Progenitor cell of endocrine pancreas (in vitro differentiated cells): Measurements from ENCODE around the gene TMA16. TPM values are rescaled to one million over a fixed set of nuclear protein-coding genes. Genes with fewer than 3 reads are reported as not detected.

Experiments used
- DNase-seq: peaks from one replicate; pipeline ENCODE4 v3.0.0; 2021; ENCODE audit warnings: low spot score; ENCODE audit not compliant: unreplicated experiment
- H3K27ac Mint-ChIP-seq: 2 replicates; pipeline ENCODE4 v1.8.0; 2021; ENCODE audit warnings: mild to moderate bottlenecking, moderate library complexity, mixed read lengths
- H3K27me3 Mint-ChIP-seq: 2 replicates; pipeline ENCODE4 v1.8.0; 2021; ENCODE audit warnings: mixed read lengths
- H3K36me3 Mint-ChIP-seq: 2 replicates; pipeline ENCODE4 v1.8.0; 2022; ENCODE audit warnings: mixed read lengths; ENCODE audit not compliant: insufficient read depth
- H3K4me1 Mint-ChIP-seq: 2 replicates; pipeline ENCODE4 v1.8.0; 2021; ENCODE audit warnings: low read depth, mixed read lengths
- H3K4me3 Mint-ChIP-seq: 2 replicates; pipeline ENCODE4 v1.8.0; 2021; ENCODE audit warnings: low read depth, mild to moderate bottlenecking, moderate library complexity, mixed read lengths
- H3K9me3 Mint-ChIP-seq: 2 replicates; pipeline ENCODE4 v1.8.0; 2021; ENCODE audit warnings: low read depth, mixed read lengths
- total RNA-seq: library from RNA; stranded (reverse); gene quantifications from 2 replicates; pipeline ENCODE4 v1.2.1, GENCODE V29; 2021
- TF ChIP-seq, protein P1 (sequence below): fragments of 200-600 bp; sonication (generic); IDR thresholded peaks from one replicate; pipeline ENCODE4 v1.5.0; 2021; ENCODE audit warnings: antibody characterized with exemption, mild to moderate bottlenecking; ENCODE audit not compliant: unreplicated experiment

The TMA16 gene
- total RNA-seq, 1 donor from 2014 or later, result 22.2 TPM

DNA sequence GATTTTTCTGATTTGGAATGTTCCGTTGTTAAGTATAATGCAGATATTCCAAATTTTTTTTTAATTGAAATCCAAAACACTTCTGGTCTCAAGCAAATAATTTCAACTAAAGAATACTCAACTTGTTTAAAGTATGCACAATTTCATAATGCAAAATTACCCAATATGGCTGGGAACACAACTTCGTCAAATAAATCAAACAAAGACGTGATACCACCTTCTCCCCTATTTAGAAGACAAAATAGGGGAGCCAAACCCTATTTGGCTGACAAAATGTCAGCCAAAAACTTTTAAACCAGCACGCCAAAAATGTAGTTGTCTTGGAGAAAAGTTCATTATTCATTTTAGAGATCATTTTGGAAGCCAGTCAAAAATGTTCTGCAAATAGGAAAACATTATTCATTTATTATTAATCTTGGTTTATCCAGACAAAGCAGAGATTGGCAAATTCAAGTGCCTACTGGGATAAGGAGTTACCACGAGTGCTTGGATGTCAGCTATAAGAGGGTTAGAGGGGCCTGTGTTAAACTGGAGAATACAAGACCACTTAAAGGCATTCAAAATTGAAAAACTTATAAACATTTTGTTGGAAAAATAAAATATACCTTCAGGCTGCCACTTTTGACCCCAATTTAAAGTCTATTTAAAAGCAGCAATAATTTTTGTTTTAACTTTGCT lies 17.6 kb upstream of the TMA16 start:
- DNase-seq, result no peak
- H3K4me1 Mint-ChIP-seq, result no peaks in the 10 kb centered on the region
- no peaks in the 10 kb centered on the region for H3K27me3 Mint-ChIP-seq
- H3K36me3 Mint-ChIP-seq, result no peaks in the 10 kb centered on the region
- no peaks in the 10 kb centered on the region for H3K9me3 Mint-ChIP-seq
- no peak overlapping the region for H3K27ac Mint-ChIP-seq
- TF ChIP-seq, protein P1, sequence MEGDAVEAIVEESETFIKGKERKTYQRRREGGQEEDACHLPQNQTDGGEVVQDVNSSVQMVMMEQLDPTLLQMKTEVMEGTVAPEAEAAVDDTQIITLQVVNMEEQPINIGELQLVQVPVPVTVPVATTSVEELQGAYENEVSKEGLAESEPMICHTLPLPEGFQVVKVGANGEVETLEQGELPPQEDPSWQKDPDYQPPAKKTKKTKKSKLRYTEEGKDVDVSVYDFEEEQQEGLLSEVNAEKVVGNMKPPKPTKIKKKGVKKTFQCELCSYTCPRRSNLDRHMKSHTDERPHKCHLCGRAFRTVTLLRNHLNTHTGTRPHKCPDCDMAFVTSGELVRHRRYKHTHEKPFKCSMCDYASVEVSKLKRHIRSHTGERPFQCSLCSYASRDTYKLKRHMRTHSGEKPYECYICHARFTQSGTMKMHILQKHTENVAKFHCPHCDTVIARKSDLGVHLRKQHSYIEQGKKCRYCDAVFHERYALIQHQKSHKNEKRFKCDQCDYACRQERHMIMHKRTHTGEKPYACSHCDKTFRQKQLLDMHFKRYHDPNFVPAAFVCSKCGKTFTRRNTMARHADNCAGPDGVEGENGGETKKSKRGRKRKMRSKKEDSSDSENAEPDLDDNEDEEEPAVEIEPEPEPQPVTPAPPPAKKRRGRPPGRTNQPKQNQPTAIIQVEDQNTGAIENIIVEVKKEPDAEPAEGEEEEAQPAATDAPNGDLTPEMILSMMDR, result no peak
- no peak overlapping the region for H3K4me3 Mint-ChIP-seq

DNA sequence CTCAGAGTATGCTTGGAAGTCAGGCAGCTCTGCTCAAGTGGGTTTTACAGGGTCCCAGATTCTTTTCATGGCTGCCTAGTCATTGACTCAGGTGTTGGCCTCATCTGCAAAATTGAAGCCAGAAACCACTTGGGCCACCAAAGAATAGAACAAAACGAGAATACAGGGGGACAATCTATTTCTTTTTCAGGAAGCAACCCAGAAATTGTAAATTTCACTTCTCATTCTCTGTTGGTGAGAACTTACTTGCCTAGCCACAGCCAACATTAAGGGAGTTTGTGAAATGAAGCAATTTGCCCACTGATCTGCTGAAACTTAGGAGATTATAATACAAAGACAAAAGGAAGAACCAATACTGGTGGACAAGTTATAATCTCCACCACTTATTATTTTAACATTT lies 12.3 kb upstream of the TMA16 start:
- Mint-ChIP-seq H3K4me1 (no peaks in the 10 kb centered on the region), H3K9me3 (no peaks in the 10 kb centered on the region), H3K27ac (no peak overlapping the region), H3K4me3 (no peak overlapping the region), H3K27me3 (no peaks in the 10 kb centered on the region), H3K36me3 (no peaks in the 10 kb centered on the region)
- no peak for DNase-seq
- TF ChIP-seq, protein P1, result no peak

DNA sequence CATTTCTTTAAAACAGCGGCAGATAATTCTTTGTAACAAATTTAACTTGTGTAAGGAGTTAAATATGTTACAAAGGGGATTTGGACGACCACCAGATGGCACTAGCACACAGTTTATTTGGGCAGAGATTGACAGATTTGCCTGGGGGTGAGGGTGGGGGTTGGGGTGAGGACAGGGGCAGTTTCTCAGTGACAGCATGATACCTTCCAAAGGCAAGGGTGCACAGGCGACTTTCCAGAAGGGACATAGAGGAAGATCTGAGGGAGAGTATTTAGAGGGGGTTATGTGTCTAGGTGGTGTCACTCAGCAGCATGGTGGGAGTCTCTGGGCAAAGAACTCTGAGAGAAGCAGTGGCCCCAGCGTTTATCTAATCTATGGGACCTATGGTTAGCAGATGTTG lies 9.6 kb upstream of the TMA16 start:
- Mint-ChIP-seq H3K27me3 (no peaks in the 10 kb centered on the region), H3K27ac (no peak overlapping the region), H3K4me1 (no peaks in the 10 kb centered on the region), H3K36me3 (no peaks in the 10 kb centered on the region), H3K9me3 (no peaks in the 10 kb centered on the region), H3K4me3 (no peak overlapping the region)
- TF ChIP-seq, protein P1, result peak; percentile 73
- peak; percentile 40 for DNase-seq

DNA sequence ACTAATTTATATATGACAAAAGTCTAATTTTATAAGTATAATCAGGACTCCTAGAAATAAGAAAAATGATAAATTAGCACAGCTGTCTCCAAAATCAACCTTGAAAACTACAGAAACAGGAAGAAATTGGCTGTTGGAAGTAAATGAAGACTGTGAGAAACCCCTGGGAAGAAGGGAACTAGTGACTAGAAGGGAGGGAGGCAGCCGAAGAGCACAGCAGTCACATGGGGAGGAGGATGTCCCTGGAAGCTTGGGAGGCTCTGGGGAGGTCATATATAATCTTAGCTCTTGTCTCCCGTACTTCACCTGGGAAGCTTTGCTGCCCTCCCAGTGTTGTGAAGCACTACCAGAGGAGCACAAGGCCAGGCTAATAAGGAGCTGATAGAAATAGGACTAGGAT lies 8.9 kb upstream of the TMA16 start:
- TF ChIP-seq, protein P1, result no peak
- H3K4me3 Mint-ChIP-seq, result no peak overlapping the region
- no peak overlapping the region for H3K27ac Mint-ChIP-seq
- H3K9me3 Mint-ChIP-seq, result no peaks in the 10 kb centered on the region
- no peak for DNase-seq
- H3K27me3 Mint-ChIP-seq, result no peaks in the 10 kb centered on the region
- no peaks in the 10 kb centered on the region for H3K4me1 Mint-ChIP-seq
- no peaks in the 10 kb centered on the region for H3K36me3 Mint-ChIP-seq

DNA sequence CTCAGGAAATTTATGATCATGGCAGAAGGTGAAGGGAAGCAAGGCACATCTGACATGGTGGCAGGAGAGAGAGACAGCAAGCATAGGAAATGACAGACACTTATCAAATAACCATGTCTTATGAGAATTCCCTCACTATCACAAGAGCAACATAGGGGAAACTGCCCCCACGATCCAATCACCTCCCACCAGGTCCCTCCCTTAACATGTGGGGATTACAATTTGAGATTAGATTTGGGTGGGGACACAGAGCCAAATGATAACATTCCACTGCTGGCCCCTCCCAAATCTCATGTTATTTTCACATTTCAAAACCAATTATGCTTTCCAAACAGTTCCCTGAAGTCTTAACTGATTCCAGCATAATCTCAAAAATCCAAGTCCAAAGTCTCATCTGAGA lies 8.2 kb upstream of the TMA16 start:
- TF ChIP-seq, protein P1, result no peak
- DNase-seq, result no peak
- H3K9me3 Mint-ChIP-seq, result no peaks in the 10 kb centered on the region
- no peak overlapping the region for H3K27ac Mint-ChIP-seq
- no peak overlapping the region for H3K4me3 Mint-ChIP-seq
- no peaks in the 10 kb centered on the region for H3K36me3 Mint-ChIP-seq
- H3K27me3 Mint-ChIP-seq, result no peaks in the 10 kb centered on the region
- H3K4me1 Mint-ChIP-seq, result no peaks in the 10 kb centered on the region
